HepG2 (cell line): ENCODE measurements around the gene ZNF416. TPM values are rescaled to one million over a fixed set of nuclear protein-coding genes. Genes with fewer than 3 reads are reported as not detected.

Experiments
- BCL3 ChIP-seq: sonication (generic); formaldehyde crosslinking; IDR thresholded peaks from 2 replicates; pipeline ENCODE4 v1.5.1; 2020; ENCODE audit warnings: mild to moderate bottlenecking, missing genetic modification reagents, moderate library complexity
- GTF2F1 ChIP-seq: fragments of 150-350 bp; IDR thresholded peaks from 2 replicates; pipeline ENCODE4 v1.6.1; 2014; ENCODE audit warnings: low read length
- KDM2A ChIP-seq: sonication (generic); formaldehyde crosslinking; IDR thresholded peaks from 2 replicates; pipeline ENCODE4 v1.4.0; 2020; ENCODE audit warnings: low read depth, missing genetic modification reagents, borderline replicate concordance
- KLF12 ChIP-seq: sonication (generic); formaldehyde crosslinking; IDR thresholded peaks from 2 replicates; pipeline ENCODE4 v1.4.0; 2020; ENCODE audit warnings: missing genetic modification reagents, borderline replicate concordance
- NFIC ChIP-seq: IDR thresholded peaks from 2 replicates; pipeline ENCODE4 v1.6.1; 2012; ENCODE audit warnings: mild to moderate bottlenecking, low read length, inconsistent platforms
- NPAS2 ChIP-seq: sonication (generic); formaldehyde crosslinking; IDR thresholded peaks from 2 replicates; pipeline ENCODE4 v1.8.0; 2022; ENCODE audit warnings: mild to moderate bottlenecking, missing genetic modification reagents, borderline replicate concordance
- NR2F6 ChIP-seq, 2 experiments: IDR thresholded peaks; 2 replicates each; pipeline ENCODE4 v1.6.1; 2016; ENCODE audit warnings: antibody characterized with exemption in 1 of 2, mild to moderate bottlenecking in 1 of 2
- PHF21A ChIP-seq: sonication (generic); formaldehyde crosslinking; IDR thresholded peaks from 2 replicates; pipeline ENCODE4 v1.5.0; 2020; ENCODE audit warnings: mild to moderate bottlenecking, missing genetic modification reagents
- RBFOX2 ChIP-seq: fragments of 200-400 bp; formaldehyde crosslinking; IDR thresholded peaks from 2 replicates; pipeline ENCODE4 v1.6.1; 2017; ENCODE audit warnings: low read depth, mild to moderate bottlenecking, low read length
- REL ChIP-seq: sonication (generic); formaldehyde crosslinking; conservative IDR thresholded peaks from 2 replicates; pipeline ENCODE4 v1.8.0; 2022; ENCODE audit warnings: mild to moderate bottlenecking, missing genetic modification reagents, moderate library complexity
- RFXAP ChIP-seq: sonication (generic); formaldehyde crosslinking; IDR thresholded peaks from 2 replicates; pipeline ENCODE4 v1.4.0; 2020; ENCODE audit warnings: missing genetic modification reagents, borderline replicate concordance
- SP4 ChIP-seq: sonication (generic); formaldehyde crosslinking; IDR thresholded peaks from 2 replicates; pipeline ENCODE4 v1.8.1; 2023; ENCODE audit warnings: mild to moderate bottlenecking, missing genetic modification reagents
- TCF7 ChIP-seq: sonication (generic); IDR thresholded peaks from 2 replicates; pipeline ENCODE4 v1.6.1; 2016; ENCODE audit warnings: antibody characterized with exemption, low read depth
- YEATS4 ChIP-seq: sonication (generic); formaldehyde crosslinking; IDR thresholded peaks from 2 replicates; pipeline ENCODE4 v1.4.0; 2020; ENCODE audit warnings: missing genetic modification reagents, borderline replicate concordance
- ZNF253 ChIP-seq: sonication (generic); formaldehyde crosslinking; IDR thresholded peaks from 2 replicates; pipeline ENCODE4 v1.8.0; 2022; ENCODE audit warnings: mild to moderate bottlenecking, missing genetic modification reagents, borderline replicate concordance
- ZNF331 ChIP-seq: sonication (generic); formaldehyde crosslinking; IDR thresholded peaks from 2 replicates; pipeline ENCODE4 v1.4.0; 2020; ENCODE audit warnings: missing genetic modification reagents
- ZNF563 ChIP-seq: sonication (generic); formaldehyde crosslinking; IDR thresholded peaks from 2 replicates; pipeline ENCODE4 v1.8.0; 2022; ENCODE audit warnings: mild to moderate bottlenecking, moderate library complexity, missing genetic modification reagents
- ZSCAN31 ChIP-seq: sonication (generic); formaldehyde crosslinking; IDR thresholded peaks from 2 replicates; pipeline ENCODE4 v1.5.0; 2020; ENCODE audit warnings: low read depth, mild to moderate bottlenecking, missing genetic modification reagents
- polyA plus RNA-seq, 8 experiments: library from polyadenylated mRNA; depleted of rRNA in 3 of 8; stranded (reverse) in 7 of 8; unstranded in 1 of 8; fragments of >200 nt; fragmentation: Illumina TruSeq in 4 of 8; extraction: Trizol in 4 of 8; gene quantifications; 2 replicates each; pipeline versions ENCODE4 v1.2.1 to v1.2.3, GENCODE V29; 2011 to 2016; ENCODE audit warnings: low read depth in 4 of 8, missing spikeins in 1 of 8, mixed read lengths in 1 of 8; ENCODE audit not compliant: insufficient read depth in 1 of 8
- total RNA-seq, 5 experiments: library from RNA; depleted of rRNA; stranded (reverse); fragments of >200 nt; fragmentation: Illumina TruSeq; extraction: Trizol; gene quantifications; 2 replicates each; pipeline ENCODE4 v1.2.3, GENCODE V29; 2016; ENCODE audit warnings: low read depth in 1 of 5
- TF ChIP-seq, protein P1 (sequence below): sonication (generic); formaldehyde crosslinking; IDR thresholded peaks from 2 replicates; pipeline ENCODE4 v1.5.1; 2020; ENCODE audit warnings: mild to moderate bottlenecking, missing genetic modification reagents, moderate library complexity
- TF ChIP-seq, protein P2 (sequence below): sonication (generic); formaldehyde crosslinking; IDR thresholded peaks from 2 replicates; pipeline ENCODE4 v1.4.0; 2020; ENCODE audit warnings: mild to moderate bottlenecking, missing genetic modification reagents
- TF ChIP-seq, protein P3 (sequence below): sonication (generic); formaldehyde crosslinking; IDR thresholded peaks from 2 replicates; pipeline ENCODE4 v1.4.0; 2020; ENCODE audit warnings: mild to moderate bottlenecking, missing genetic modification reagents
- TF ChIP-seq, protein P4 (sequence below): sonication (generic); formaldehyde crosslinking; IDR thresholded peaks from 2 replicates; pipeline ENCODE4 v1.4.0; 2020; ENCODE audit warnings: missing genetic modification reagents

The ZNF416 gene
- total and polyA plus RNA-seq, 2 of the 13 experiments (the other 11 are each of a cell fraction or from before 2014, with no cell fraction given), result 1.5 to 5.3 TPM

- TF ChIP-seq ZNF253 (CRISPR knock-in tag) (no peak), RBFOX2 (peak; percentile 88), ZNF331 (0 out of 2 replicates have a peak, but pooled peaks have one; percentile 8), KDM2A (peak; percentile 87), RFXAP (CRISPR knock-in tag) (no peak), TCF7 (no peak), ZNF563 (CRISPR knock-in tag) (no peak), KLF12 (CRISPR knock-in tag) (peak; percentile 94; the same call in 1 of the 2 replicates), NPAS2 (no peak), REL (no peak), GTF2F1 (no peak), ZSCAN31 (CRISPR knock-in tag) (0 out of 2 replicates have a peak, but pooled peaks have one; percentile 15), NFIC (no peak), NR2F6 (IDR thresholded peaks at IDR 0.05) (no peak), NR2F6 (CRISPR knock-in tag; IDR thresholded peaks at IDR 0.05) (peak; percentile 7; the same call in 1 of the 2 replicates), YEATS4 (peak; percentile 35; the same call in 1 of the 2 replicates), PHF21A (CRISPR knock-in tag) (peak; percentile 20; the same call in 1 of the 2 replicates), SP4 (CRISPR knock-in tag) (peak; percentile 77), BCL3 (CRISPR knock-in tag) (no peak)
- TF ChIP-seq, protein P1, sequence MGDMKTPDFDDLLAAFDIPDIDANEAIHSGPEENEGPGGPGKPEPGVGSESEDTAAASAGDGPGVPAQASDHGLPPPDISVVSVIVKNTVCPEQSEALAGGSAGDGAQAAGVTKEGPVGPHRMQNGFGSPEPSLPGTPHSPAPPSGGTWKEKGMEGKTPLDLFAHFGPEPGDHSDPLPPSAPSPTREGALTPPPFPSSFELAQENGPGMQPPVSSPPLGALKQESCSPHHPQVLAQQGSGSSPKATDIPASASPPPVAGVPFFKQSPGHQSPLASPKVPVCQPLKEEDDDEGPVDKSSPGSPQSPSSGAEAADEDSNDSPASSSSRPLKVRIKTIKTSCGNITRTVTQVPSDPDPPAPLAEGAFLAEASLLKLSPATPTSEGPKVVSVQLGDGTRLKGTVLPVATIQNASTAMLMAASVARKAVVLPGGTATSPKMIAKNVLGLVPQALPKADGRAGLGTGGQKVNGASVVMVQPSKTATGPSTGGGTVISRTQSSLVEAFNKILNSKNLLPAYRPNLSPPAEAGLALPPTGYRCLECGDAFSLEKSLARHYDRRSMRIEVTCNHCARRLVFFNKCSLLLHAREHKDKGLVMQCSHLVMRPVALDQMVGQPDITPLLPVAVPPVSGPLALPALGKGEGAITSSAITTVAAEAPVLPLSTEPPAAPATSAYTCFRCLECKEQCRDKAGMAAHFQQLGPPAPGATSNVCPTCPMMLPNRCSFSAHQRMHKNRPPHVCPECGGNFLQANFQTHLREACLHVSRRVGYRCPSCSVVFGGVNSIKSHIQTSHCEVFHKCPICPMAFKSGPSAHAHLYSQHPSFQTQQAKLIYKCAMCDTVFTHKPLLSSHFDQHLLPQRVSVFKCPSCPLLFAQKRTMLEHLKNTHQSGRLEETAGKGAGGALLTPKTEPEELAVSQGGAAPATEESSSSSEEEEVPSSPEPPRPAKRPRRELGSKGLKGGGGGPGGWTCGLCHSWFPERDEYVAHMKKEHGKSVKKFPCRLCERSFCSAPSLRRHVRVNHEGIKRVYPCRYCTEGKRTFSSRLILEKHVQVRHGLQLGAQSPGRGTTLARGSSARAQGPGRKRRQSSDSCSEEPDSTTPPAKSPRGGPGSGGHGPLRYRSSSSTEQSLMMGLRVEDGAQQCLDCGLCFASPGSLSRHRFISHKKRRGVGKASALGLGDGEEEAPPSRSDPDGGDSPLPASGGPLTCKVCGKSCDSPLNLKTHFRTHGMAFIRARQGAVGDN (CRISPR knock-in tag), result peak; percentile 76
- TF ChIP-seq, protein P2, sequence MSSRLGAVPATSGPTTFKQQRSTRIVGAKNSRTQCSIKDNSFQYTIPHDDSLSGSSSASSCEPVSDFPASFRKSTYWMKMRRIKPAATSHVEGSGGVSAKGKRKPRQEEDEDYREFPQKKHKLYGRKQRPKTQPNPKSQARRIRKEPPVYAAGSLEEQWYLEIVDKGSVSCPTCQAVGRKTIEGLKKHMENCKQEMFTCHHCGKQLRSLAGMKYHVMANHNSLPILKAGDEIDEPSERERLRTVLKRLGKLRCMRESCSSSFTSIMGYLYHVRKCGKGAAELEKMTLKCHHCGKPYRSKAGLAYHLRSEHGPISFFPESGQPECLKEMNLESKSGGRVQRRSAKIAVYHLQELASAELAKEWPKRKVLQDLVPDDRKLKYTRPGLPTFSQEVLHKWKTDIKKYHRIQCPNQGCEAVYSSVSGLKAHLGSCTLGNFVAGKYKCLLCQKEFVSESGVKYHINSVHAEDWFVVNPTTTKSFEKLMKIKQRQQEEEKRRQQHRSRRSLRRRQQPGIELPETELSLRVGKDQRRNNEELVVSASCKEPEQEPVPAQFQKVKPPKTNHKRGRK (CRISPR knock-in tag), result no peak
- TF ChIP-seq, protein P3, sequence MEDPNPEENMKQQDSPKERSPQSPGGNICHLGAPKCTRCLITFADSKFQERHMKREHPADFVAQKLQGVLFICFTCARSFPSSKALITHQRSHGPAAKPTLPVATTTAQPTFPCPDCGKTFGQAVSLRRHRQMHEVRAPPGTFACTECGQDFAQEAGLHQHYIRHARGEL, result peak; percentile 47; the same call in 1 of the 2 replicates
- TF ChIP-seq, protein P4, sequence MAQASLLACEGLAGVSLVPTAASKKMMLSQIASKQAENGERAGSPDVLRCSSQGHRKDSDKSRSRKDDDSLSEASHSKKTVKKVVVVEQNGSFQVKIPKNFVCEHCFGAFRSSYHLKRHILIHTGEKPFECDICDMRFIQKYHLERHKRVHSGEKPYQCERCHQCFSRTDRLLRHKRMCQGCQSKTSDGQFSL (CRISPR knock-in tag), result no peak
Measured at GRCh38 chr19:57559404-57560025, 19.2 kb downstream of the ZNF416 start, which contains the start of gene ZNF550 (continued).
